ENCODE measurements around the gene SLC2A8. TPM values are rescaled to one million over a fixed set of nuclear protein-coding genes. Genes with fewer than 3 reads are reported as not detected.

The SLC2A8 gene
- total RNA-seq, 1 experiment from 2014 or later, result 16.8 TPM

DNA sequence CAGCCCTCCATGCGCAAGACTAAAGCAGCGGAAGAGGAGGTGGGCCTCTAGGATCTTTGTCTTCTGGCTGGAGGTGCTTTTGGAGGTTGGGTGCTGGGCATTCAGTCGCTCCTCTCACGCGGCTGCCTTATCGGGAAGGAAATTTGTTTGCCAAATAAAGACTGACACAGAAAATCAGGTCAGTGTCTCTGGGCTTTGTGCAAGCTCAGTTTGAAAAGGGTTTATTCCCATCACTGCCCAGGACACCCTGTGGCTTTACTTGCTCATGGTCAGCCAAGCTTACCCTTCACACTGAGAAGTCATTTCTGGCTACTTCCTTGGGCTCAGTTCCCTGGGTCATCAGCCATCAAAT lies 10.5 kb downstream of the SLC2A8 start:
- Histone ChIP-seq H3K79me2 (ENCODE audit: insufficient read depth, low read length) (no peaks in the 10 kb centered on the region), H3K27me3 (ENCODE audit: insufficient read depth, low read length) (no peaks in the 10 kb centered on the region), H2AFZ (ENCODE audit: low read depth, low read length, poor library complexity, severe bottlenecking) (no peak overlapping the region), H3K9me3 (ENCODE audit: control insufficient read depth in 1 of 2, insufficient read depth in 1 of 2, low read depth in 1 of 2, low read length in 2 of 2) (no peaks in the 10 kb centered on the region), H3K9ac (ENCODE audit: low read length) (no peak overlapping the region), H3K27ac (ENCODE audit: low read depth, low read length) (no peak overlapping the region), H3K4me2 (ENCODE audit: low read length) (no peak overlapping the region), H3K4me1 (ENCODE audit: control insufficient read depth in 1 of 2, insufficient read depth in 2 of 2, low read length in 2 of 2) (peaks cover 0 to 7% of the 10 kb centered on the region in 2 experiments; a peak in 1 of 4 replicates), H3K9me2 (ENCODE audit: insufficient read depth) (no peaks in the 10 kb centered on the region), H3K4me3 (replicated peaks in 1 of 2; ENCODE audit: low read depth in 1 of 2, low read length in 2 of 2) (no peak overlapping the region), H4K20me1 (ENCODE audit: insufficient read depth) (no peaks in the 10 kb centered on the region), H3K36me3 (ENCODE audit: control insufficient read depth in 1 of 2, insufficient read depth in 2 of 2, low read length in 2 of 2) (peaks cover 2 to 5% of the 10 kb centered on the region in 2 experiments; a peak in 1 of 4 replicates)
- ChIA-PET RAD21 (ENCODE audit: low non-redundant PET in 1 of 2, low total read pairs in 2 of 2, uncharacterized antibody in 2 of 2, unreplicated experiment in 2 of 2) (no interaction called here), CTCF (no interaction called here), POLR2A (no interaction called here)
- BruUV-seq (replicated peaks), result no TSS peak
- no peak for TF ChIP-seq ELF1 (IDR thresholded peaks at IDR 0.05; ENCODE audit: borderline replicate concordance, low read depth)
- no peak for TF ChIP-seq JUND (IDR thresholded peaks at IDR 0.05)
- TF ChIP-seq, protein P1, sequence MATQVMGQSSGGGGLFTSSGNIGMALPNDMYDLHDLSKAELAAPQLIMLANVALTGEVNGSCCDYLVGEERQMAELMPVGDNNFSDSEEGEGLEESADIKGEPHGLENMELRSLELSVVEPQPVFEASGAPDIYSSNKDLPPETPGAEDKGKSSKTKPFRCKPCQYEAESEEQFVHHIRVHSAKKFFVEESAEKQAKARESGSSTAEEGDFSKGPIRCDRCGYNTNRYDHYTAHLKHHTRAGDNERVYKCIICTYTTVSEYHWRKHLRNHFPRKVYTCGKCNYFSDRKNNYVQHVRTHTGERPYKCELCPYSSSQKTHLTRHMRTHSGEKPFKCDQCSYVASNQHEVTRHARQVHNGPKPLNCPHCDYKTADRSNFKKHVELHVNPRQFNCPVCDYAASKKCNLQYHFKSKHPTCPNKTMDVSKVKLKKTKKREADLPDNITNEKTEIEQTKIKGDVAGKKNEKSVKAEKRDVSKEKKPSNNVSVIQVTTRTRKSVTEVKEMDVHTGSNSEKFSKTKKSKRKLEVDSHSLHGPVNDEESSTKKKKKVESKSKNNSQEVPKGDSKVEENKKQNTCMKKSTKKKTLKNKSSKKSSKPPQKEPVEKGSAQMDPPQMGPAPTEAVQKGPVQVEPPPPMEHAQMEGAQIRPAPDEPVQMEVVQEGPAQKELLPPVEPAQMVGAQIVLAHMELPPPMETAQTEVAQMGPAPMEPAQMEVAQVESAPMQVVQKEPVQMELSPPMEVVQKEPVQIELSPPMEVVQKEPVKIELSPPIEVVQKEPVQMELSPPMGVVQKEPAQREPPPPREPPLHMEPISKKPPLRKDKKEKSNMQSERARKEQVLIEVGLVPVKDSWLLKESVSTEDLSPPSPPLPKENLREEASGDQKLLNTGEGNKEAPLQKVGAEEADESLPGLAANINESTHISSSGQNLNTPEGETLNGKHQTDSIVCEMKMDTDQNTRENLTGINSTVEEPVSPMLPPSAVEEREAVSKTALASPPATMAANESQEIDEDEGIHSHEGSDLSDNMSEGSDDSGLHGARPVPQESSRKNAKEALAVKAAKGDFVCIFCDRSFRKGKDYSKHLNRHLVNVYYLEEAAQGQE (IDR thresholded peaks at IDR 0.05; ENCODE audit: low read depth), result no peak
- no peak for TF ChIP-seq ZFX (IDR thresholded peaks at IDR 0.05)
- no peak for TF ChIP-seq FOSL1 (IDR thresholded peaks at IDR 0.05; ENCODE audit: low read depth)
- TF ChIP-seq TCF7L2 (IDR thresholded peaks at IDR 0.05; ENCODE audit: borderline replicate concordance, extremely low read depth, insufficient read depth, insufficient read length), result no peak
- no peak for TF ChIP-seq EZH2phosphoT487 (IDR thresholded peaks at IDR 0.05; ENCODE audit: borderline replicate concordance)
- TF ChIP-seq YY1 (IDR thresholded peaks at IDR 0.05; ENCODE audit: extremely low read depth, insufficient replicate concordance, low read depth, low read length), result no peak
- TF ChIP-seq CBX3 (IDR thresholded peaks at IDR 0.05; ENCODE audit: low read depth), result no peak
- TF ChIP-seq POLR2A (IDR thresholded peaks at IDR 0.05; ENCODE audit: borderline replicate concordance, extremely low read depth, insufficient read depth, insufficient read length), result no peak
- TF ChIP-seq SP1 (IDR thresholded peaks at IDR 0.05; ENCODE audit: low read depth), result no peak
- TF ChIP-seq, protein P2, sequence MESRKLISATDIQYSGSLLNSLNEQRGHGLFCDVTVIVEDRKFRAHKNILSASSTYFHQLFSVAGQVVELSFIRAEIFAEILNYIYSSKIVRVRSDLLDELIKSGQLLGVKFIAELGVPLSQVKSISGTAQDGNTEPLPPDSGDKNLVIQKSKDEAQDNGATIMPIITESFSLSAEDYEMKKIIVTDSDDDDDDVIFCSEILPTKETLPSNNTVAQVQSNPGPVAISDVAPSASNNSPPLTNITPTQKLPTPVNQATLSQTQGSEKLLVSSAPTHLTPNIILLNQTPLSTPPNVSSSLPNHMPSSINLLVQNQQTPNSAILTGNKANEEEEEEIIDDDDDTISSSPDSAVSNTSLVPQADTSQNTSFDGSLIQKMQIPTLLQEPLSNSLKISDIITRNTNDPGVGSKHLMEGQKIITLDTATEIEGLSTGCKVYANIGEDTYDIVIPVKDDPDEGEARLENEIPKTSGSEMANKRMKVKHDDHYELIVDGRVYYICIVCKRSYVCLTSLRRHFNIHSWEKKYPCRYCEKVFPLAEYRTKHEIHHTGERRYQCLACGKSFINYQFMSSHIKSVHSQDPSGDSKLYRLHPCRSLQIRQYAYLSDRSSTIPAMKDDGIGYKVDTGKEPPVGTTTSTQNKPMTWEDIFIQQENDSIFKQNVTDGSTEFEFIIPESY (IDR thresholded peaks at IDR 0.05; ENCODE audit: extremely low read depth, insufficient replicate concordance, low read length), result no peak
- TF ChIP-seq EZH2 (IDR thresholded peaks at IDR 0.05), result no peak
- TF ChIP-seq CEBPB (IDR thresholded peaks at IDR 0.05; ENCODE audit: low read depth), result no peak
- TF ChIP-seq POLR2AphosphoS5 (IDR thresholded peaks at IDR 0.05; ENCODE audit: low read depth, low read length), result no peak
- no peak for TF ChIP-seq ZNF274 (IDR thresholded peaks at IDR 0.05; ENCODE audit: low read depth, low read length)
- no peak for TF ChIP-seq SRF (IDR thresholded peaks at IDR 0.05; ENCODE audit: low read depth)
- no peak for TF ChIP-seq EGR1 (IDR thresholded peaks at IDR 0.05; ENCODE audit: low read depth)
- TF ChIP-seq, protein P3, sequence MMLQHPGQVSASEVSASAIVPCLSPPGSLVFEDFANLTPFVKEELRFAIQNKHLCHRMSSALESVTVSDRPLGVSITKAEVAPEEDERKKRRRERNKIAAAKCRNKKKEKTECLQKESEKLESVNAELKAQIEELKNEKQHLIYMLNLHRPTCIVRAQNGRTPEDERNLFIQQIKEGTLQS (IDR thresholded peaks at IDR 0.05), result no peak
- TF ChIP-seq SIN3A (IDR thresholded peaks at IDR 0.05; ENCODE audit: low read depth), result no peak
- intact Hi-C loops (cut with micrococcal nuclease), result no loop called here
- DNase-seq (ENCODE audit: low read depth, low spot score) (no peak), ATAC-seq (no peak)
